ENCODE data around the gene GNL2. TPM values are rescaled to one million over a fixed set of nuclear protein-coding genes. Genes with fewer than 3 reads are reported as not detected.

The GNL2 gene
- total and polyA plus RNA-seq, 11 donors, result 19.4 to 76.7 (median 25.1) TPM

DNA sequence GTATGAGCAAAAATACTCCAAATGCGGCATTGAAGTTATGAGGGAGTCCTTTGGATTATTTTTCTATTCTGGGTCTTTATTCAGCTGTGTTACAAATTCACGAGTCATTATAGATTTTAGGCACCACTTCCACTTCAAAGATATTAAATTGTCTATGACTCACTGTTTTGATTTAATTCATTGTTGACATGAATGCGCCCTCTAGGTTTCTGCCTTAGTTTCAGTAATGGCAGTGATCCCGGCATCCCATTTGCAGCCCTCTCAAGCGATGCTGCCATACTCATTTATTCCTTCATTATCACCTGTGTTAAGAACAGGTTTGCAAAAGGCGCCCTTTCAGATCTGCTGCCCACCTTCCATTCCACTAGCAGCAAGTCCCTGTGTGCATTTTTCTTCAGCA is 25.0 kb upstream of the GNL2 start:
- Histone ChIP-seq H3K27me3 (peaks cover 0 to 74% (median 31%) of the 10 kb centered on the region in 9 donors), H3K9me3 (no peaks in the 10 kb centered on the region), H3K4me3 (no peak overlapping the region), H3K4me1 (no peaks in the 10 kb centered on the region), H3K27ac (no peak overlapping the region), H3K36me3 (no peaks in the 10 kb centered on the region)
- TF ChIP-seq, protein P1, sequence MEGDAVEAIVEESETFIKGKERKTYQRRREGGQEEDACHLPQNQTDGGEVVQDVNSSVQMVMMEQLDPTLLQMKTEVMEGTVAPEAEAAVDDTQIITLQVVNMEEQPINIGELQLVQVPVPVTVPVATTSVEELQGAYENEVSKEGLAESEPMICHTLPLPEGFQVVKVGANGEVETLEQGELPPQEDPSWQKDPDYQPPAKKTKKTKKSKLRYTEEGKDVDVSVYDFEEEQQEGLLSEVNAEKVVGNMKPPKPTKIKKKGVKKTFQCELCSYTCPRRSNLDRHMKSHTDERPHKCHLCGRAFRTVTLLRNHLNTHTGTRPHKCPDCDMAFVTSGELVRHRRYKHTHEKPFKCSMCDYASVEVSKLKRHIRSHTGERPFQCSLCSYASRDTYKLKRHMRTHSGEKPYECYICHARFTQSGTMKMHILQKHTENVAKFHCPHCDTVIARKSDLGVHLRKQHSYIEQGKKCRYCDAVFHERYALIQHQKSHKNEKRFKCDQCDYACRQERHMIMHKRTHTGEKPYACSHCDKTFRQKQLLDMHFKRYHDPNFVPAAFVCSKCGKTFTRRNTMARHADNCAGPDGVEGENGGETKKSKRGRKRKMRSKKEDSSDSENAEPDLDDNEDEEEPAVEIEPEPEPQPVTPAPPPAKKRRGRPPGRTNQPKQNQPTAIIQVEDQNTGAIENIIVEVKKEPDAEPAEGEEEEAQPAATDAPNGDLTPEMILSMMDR (IDR thresholded peaks at IDR 0.05), result no peak
- no peak for TF ChIP-seq POLR2A (IDR thresholded peaks at IDR 0.05)
- ATAC-seq, result no peak
- WGBS, 4 donors, result 82 to 88% (median 83%) methylated on average over 6 of the region's 6 CpGs
- no peak for DNase-seq
- intact Hi-C loops (cut with DNase I), result no loop called here

DNA sequence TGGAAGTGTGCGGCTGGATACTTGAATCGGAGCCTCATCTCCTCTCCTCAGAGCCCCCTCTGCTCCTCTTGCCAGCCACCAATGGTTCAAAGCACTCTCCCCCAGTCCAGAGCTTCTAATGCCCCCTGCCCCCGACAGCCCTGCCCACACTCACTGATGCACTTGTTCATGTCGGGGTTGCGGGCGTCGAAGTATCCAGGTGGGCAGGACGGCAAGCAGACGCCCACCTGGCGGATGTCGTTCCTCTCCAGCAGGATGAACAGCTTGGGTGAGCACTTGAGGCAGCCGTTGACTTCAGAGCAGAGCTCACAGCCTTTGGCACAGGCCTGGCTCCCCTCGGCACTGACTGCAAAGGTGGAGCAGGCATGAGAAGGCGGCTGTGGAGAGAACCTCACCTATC is 20.6 kb upstream of the GNL2 start:
- H3K36me3 ChIP-seq, result no peaks in the 10 kb centered on the region
- no peaks in the 10 kb centered on the region for H3K4me1 ChIP-seq
- WGBS, 4 donors, result 69 to 76% (median 72%) methylated on average over 9 to 14 of the region's 14 CpGs
- H3K27ac ChIP-seq, result no peak overlapping the region
- no peaks in the 10 kb centered on the region for H3K9me3 ChIP-seq
- intact Hi-C loops (cut with DNase I), result no loop called here
- TF ChIP-seq POLR2A (IDR thresholded peaks at IDR 0.05), result no peak
- TF ChIP-seq, protein P1 (IDR thresholded peaks at IDR 0.05), result no peak
- ATAC-seq, result no peak
- no peak for DNase-seq
- peaks cover 0 to 70% (median 20%) of the 10 kb centered on the region in 9 donors for H3K27me3 ChIP-seq
- no peak overlapping the region for H3K4me3 ChIP-seq

DNA sequence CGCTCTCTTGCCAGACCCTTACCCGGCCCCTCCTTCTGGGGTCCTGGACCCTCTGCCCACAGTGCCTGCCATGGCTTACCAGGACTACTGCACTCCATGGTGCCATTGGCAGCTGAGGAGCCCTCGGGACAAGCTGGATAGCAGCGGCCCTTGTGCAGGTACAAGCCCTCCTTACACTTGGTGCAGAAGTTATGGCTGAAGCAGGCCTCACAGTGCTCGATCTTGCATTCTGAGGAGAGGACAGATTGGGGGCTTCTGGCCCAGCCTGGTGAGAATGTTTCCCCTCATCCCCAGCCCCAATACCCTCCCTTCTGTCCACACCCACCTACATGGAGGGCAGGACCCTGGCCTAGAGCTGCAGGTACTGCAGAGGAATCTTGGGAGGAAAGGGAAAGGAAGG is 18.4 kb upstream of the GNL2 start:
- H3K4me3 ChIP-seq, result no peak overlapping the region
- no peaks in the 10 kb centered on the region for H3K36me3 ChIP-seq
- DNase-seq (no peak), ATAC-seq (no peak)
- TF ChIP-seq, protein P1 (IDR thresholded peaks at IDR 0.05), result no peak
- TF ChIP-seq POLR2A (IDR thresholded peaks at IDR 0.05), result no peak
- peaks cover 0 to 57% (median 17%) of the 10 kb centered on the region in 9 donors for H3K27me3 ChIP-seq
- intact Hi-C loops (cut with DNase I), result no loop called here
- no peak overlapping the region for H3K27ac ChIP-seq
- no peaks in the 10 kb centered on the region for H3K9me3 ChIP-seq
- no peaks in the 10 kb centered on the region for H3K4me1 ChIP-seq
- 63 to 78% (median 78%) methylated on average over 3 to 5 of the region's 5 CpGs for WGBS, 4 donors

DNA sequence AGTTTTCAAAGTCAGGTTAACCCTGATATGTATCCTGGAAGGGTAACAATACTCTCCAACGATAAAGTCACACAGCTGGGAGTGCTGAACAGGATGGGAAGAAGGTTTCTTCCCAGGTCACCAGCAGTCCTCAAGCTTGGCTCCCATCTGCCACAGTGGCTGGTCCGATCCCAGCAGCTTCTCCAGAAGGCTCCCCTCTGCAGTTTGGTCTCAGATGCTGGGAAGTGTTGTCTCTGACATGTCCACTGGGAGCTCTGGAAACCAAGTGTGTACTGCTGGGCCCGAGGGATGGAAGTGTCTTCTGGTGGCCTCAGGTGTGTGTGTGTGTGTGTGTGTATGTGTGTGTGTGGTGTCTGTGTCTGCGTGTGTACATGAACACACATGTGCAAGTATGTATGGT is 16.4 kb upstream of the GNL2 start:
- Histone ChIP-seq H3K4me1 (no peaks in the 10 kb centered on the region), H3K27me3 (peaks cover 0 to 49% (median 19%) of the 10 kb centered on the region in 9 donors), H3K9me3 (no peaks in the 10 kb centered on the region), H3K27ac (no peak overlapping the region), H3K36me3 (no peaks in the 10 kb centered on the region), H3K4me3 (no peak overlapping the region)
- 55 to 73% (median 66%) methylated on average over 4 of the region's 4 CpGs for WGBS, 4 donors
- no peak for ATAC-seq
- intact Hi-C loops (cut with DNase I), result no loop called here
- TF ChIP-seq, protein P1 (IDR thresholded peaks at IDR 0.05), result no peak
- no peak for TF ChIP-seq POLR2A (IDR thresholded peaks at IDR 0.05)
- no peak for DNase-seq

Data from heart left ventricle (tissue), 16 donors.